Nephron progenitor cell (in vitro differentiated cells): ENCODE measurements around the gene CD79A.

Experiments
- DNase-seq: peaks from one replicate; pipeline ENCODE4 v3.0.0; 2021
- H3K27ac Mint-ChIP-seq: 2 replicates; pipeline ENCODE4 v1.8.0; 2021; ENCODE audit warnings: mild to moderate bottlenecking, moderate library complexity, mixed read lengths
- H3K27me3 Mint-ChIP-seq: 2 replicates; pipeline ENCODE4 v1.8.0; 2021; ENCODE audit warnings: mild to moderate bottlenecking, low read depth, mixed read lengths; ENCODE audit not compliant: poor library complexity
- H3K36me3 Mint-ChIP-seq: 2 replicates; pipeline ENCODE4 v1.8.0; 2021; ENCODE audit warnings: low read depth, mixed read lengths
- H3K4me1 Mint-ChIP-seq: 2 replicates; pipeline ENCODE4 v1.8.0; 2021; ENCODE audit warnings: mixed read lengths
- H3K4me3 Mint-ChIP-seq: 2 replicates; pipeline ENCODE4 v1.8.0; 2021; ENCODE audit warnings: mild to moderate bottlenecking, moderate library complexity, mixed read lengths
- H3K9me3 Mint-ChIP-seq: 2 replicates; pipeline ENCODE4 v1.8.0; 2021; ENCODE audit warnings: mild to moderate bottlenecking, moderate library complexity, mixed read lengths
- TF ChIP-seq, protein P1 (sequence below): fragments of 200-600 bp; sonication (generic); IDR thresholded peaks from 2 replicates; pipeline ENCODE4 v1.5.0; 2021; ENCODE audit warnings: antibody characterized with exemption

Gene CD79A

DNA sequence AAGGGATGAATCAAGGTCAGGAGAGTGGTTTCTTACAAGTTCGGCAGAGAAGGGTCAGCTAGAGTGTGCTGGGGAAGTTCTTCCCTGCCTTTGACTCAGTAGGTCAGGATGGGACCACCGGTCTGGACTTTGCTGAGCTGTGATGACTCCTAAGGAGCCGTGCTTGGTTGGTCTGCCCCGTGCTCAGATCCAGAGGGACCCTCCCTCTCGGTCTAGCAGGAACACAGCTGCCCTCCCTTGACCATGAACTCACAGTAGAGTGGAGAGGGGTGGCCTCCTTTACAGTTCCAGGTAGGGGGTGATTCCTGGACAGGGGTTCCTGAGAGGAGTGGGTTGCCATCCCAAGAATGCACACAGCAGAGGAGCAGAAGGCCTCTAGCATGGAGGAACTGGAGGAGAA is 12.7 kb upstream of the CD79A start:
- Mint-ChIP-seq H3K27ac (peak overlapping the region; percentile 68), H3K4me1 (peaks cover 50% of the 10 kb centered on the region), H3K9me3 (no peaks in the 10 kb centered on the region), H3K36me3 (peaks cover 68% of the 10 kb centered on the region), H3K27me3 (peaks cover 4% of the 10 kb centered on the region), H3K4me3 (peak overlapping the region; percentile 23)
- TF ChIP-seq, protein P1, sequence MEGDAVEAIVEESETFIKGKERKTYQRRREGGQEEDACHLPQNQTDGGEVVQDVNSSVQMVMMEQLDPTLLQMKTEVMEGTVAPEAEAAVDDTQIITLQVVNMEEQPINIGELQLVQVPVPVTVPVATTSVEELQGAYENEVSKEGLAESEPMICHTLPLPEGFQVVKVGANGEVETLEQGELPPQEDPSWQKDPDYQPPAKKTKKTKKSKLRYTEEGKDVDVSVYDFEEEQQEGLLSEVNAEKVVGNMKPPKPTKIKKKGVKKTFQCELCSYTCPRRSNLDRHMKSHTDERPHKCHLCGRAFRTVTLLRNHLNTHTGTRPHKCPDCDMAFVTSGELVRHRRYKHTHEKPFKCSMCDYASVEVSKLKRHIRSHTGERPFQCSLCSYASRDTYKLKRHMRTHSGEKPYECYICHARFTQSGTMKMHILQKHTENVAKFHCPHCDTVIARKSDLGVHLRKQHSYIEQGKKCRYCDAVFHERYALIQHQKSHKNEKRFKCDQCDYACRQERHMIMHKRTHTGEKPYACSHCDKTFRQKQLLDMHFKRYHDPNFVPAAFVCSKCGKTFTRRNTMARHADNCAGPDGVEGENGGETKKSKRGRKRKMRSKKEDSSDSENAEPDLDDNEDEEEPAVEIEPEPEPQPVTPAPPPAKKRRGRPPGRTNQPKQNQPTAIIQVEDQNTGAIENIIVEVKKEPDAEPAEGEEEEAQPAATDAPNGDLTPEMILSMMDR, result no peak
- no peak for DNase-seq

DNA sequence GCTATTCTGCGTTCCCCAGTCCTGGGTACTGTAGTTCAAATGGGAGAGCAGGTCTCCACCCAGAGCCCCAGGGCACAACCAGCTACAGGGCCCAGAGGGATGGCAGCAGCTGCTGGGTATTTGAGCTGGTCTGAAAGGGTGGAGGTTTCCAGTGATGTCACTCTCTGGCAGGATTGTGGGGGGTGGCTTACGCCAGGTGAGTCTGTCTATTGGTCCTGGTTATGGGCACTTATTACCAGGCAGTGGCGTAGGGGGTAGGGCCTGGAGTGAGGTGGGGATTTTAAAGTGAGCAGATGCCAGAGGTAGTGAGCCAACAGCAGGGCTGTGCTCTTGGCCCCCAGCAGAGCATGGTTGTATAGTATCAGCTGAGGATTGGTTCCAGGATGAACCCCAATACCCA is 10.8 kb upstream of the CD79A start:
- Mint-ChIP-seq H3K27me3 (no peaks in the 10 kb centered on the region), H3K4me1 (peaks cover 50% of the 10 kb centered on the region), H3K9me3 (no peaks in the 10 kb centered on the region), H3K36me3 (peaks cover 70% of the 10 kb centered on the region), H3K27ac (peak overlapping the region; percentile 57), H3K4me3 (no peak overlapping the region)
- TF ChIP-seq, protein P1, result no peak
- no peak for DNase-seq

DNA sequence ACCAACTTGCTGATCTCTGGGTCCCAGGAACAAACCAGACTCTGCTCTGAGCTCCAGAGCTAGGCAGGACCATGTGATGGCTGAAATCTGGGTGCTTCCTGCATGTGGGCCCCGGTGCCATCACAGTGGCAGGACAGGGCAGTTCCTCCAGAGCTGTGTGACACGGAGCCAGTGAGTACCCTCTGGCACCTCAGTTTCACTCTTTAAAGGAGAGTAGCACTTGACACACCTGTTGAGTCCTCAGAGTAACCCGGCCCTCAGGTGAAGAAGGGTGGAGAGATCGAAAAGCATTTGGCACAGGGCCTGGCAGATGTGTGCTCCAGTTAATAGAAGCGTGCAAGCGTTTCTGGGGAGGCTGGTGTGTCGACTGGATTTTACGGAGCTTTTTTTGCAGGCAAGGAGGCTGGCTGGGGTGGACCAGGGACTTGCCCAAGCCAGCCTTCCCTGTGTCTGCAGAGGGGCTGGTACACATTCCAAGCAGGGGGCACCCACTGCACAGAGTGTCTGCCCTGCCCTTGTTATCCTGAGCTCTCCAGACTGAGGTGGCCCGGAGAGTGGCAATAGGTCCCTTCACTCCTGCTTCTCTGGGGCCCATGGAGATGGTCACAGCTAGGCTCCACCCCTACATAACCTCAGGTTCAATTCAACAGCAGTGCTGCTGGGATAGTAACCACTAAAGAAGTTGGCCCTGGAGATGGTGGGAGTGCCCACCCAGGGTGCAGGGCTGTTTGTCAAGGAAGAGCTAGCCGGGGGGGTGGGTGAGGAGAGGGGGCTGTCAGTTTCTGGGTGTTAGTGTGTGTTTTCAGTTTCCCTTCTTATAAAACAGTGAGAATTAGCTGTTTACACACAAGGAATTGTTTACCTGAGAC is 8.7 kb upstream of the CD79A start:
- Mint-ChIP-seq H3K36me3 (peaks cover 56% of the 10 kb centered on the region), H3K4me1 (peaks cover 36% of the 10 kb centered on the region), H3K4me3 (no peak overlapping the region), H3K27me3 (peaks cover 3% of the 10 kb centered on the region), H3K27ac (peak overlapping the region; percentile 93), H3K9me3 (no peaks in the 10 kb centered on the region)
- DNase-seq, result no peak
- TF ChIP-seq, protein P1, result no peak

DNA sequence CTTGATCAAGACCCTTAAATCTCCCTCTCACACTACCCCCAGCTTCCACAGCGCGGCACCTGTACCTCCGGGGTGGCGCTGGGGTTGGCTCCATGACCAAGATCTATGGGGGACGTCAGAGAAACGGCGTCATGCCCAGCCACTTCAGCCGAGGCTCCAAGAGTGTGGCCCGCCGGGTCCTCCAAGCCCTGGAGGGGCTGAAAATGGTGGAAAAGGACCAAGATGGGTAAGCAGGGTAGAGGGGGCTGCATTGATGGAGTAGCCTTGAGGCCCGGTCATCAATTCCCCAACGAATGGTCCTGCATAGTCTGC is 8.1 kb upstream of the CD79A start:
- TF ChIP-seq, protein P1, result no peak
- H3K27me3 Mint-ChIP-seq, result peaks cover 3% of the 10 kb centered on the region
- no peaks in the 10 kb centered on the region for H3K9me3 Mint-ChIP-seq
- no peak overlapping the region for H3K4me3 Mint-ChIP-seq
- peak overlapping the region; percentile 67 for H3K27ac Mint-ChIP-seq
- no peak for DNase-seq
- H3K36me3 Mint-ChIP-seq, result peaks cover 51% of the 10 kb centered on the region
- H3K4me1 Mint-ChIP-seq, result peaks cover 31% of the 10 kb centered on the region

DNA sequence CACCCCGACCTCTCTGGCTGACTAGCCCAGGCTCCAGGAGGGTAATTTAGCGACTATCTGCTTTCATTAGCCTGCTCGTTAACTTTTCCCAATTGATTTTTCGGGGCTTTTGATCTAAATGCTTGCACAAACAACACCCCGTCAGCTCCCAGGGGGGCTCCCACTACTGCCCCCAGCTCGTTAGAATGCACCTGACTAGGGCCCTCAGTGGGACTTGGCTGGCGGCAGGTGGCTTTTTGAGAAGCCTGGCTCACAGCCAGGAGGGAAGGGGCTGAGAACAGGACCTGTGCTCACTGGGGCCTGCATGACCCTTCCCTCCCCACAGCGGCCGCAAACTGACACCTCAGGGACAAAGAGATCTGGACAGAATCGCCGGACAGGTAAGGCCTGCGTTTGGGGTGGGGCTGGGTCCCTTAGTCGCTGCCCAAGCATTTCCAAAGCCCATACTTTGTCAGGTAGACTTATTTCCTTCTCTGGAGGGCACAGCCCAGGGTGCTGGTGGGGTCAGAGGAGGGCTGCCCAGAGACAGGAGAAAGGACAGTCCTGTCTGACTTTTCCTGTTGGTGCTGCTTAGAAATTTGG is 7.6 kb upstream of the CD79A start:
- Mint-ChIP-seq H3K9me3 (no peaks in the 10 kb centered on the region), H3K36me3 (peaks cover 45% of the 10 kb centered on the region), H3K27ac (peak overlapping the region; percentile 85), H3K4me1 (peaks cover 26% of the 10 kb centered on the region), H3K4me3 (no peak overlapping the region), H3K27me3 (peaks cover 3% of the 10 kb centered on the region)
- DNase-seq, result no peak
- TF ChIP-seq, protein P1, result no peak

DNA sequence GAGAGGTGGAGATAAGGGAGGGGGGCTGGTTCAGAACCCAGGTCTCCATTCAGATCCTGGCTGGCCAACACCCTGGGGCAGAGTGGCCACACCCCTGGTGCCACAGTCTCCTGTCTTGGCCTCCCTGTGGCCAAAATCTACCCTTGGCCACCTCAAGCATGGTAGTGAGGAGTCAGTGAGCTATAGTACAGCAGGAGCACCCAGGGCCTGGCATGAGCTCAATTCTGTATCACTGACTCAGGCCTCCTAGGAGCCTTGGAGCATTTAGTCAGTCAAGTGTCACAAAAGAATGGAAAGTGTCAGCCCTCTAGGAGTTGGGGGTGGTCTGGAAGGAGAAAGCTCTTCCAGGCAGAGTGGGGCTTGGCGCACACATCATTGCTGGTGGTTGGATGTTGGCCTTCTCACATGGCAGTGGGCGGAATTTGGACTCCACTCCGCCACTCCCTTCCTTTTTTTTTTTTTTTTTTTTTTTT is 6.6 kb upstream of the CD79A start:
- H3K9me3 Mint-ChIP-seq, result no peaks in the 10 kb centered on the region
- H3K27ac Mint-ChIP-seq, result peak overlapping the region; percentile 75
- H3K36me3 Mint-ChIP-seq, result peaks cover 38% of the 10 kb centered on the region
- peaks cover 22% of the 10 kb centered on the region for H3K4me1 Mint-ChIP-seq
- DNase-seq, result no peak
- no peak overlapping the region for H3K4me3 Mint-ChIP-seq
- TF ChIP-seq, protein P1, result no peak
- peaks cover 5% of the 10 kb centered on the region for H3K27me3 Mint-ChIP-seq
